H9 (cell line): ENCODE data around the gene PAQR3. TPM values are rescaled to one million over a fixed set of nuclear protein-coding genes. Genes with fewer than 3 reads are reported as not detected.

ENCODE experiments used
- DNase-seq: peaks from one replicate; pipeline ENCODE4 v3.0.0-alpha.2; 2017
- H2AFZ ChIP-seq: one replicate; pipeline ENCODE4 v1.6.1; 2013; ENCODE audit warnings: mild to moderate bottlenecking, low read length, control low read depth, moderate library complexity
- H2AK5ac ChIP-seq: 2 replicates; pipeline ENCODE4 v1.6.1; 2013; ENCODE audit warnings: low read length, control low read depth, mixed read lengths; ENCODE audit not compliant: insufficient read length
- H2BK120ac ChIP-seq: one replicate; pipeline ENCODE4 v1.6.1; 2013; ENCODE audit warnings: low read depth, mild to moderate bottlenecking, low read length, control low read depth, inconsistent platforms; ENCODE audit not compliant: poor library complexity, severe bottlenecking
- H2BK12ac ChIP-seq: 2 replicates; pipeline ENCODE4 v1.6.1; 2013; ENCODE audit warnings: low read length, control low read depth, mixed read lengths, low read depth; ENCODE audit not compliant: insufficient read length
- H2BK15ac ChIP-seq: 2 replicates; pipeline ENCODE4 v1.6.1; 2013; ENCODE audit warnings: low read depth, low read length, control low read depth
- H2BK20ac ChIP-seq: one replicate; pipeline ENCODE4 v1.6.1; 2013; ENCODE audit warnings: low read depth, mild to moderate bottlenecking, low read length, control low read depth, inconsistent platforms; ENCODE audit not compliant: poor library complexity, severe bottlenecking
- H2BK5ac ChIP-seq: 2 replicates; pipeline ENCODE4 v1.6.1; 2013; ENCODE audit warnings: low read length, control low read depth, mixed read lengths; ENCODE audit not compliant: insufficient read length
- H3K14ac ChIP-seq: 2 replicates; pipeline ENCODE4 v1.6.1; 2013; ENCODE audit warnings: low read length, control low read depth; ENCODE audit not compliant: insufficient read depth
- H3K18ac ChIP-seq: 2 replicates; pipeline ENCODE4 v1.6.1; 2013; ENCODE audit warnings: low read depth, mild to moderate bottlenecking, mixed read lengths, low read length, control low read depth; ENCODE audit not compliant: insufficient read length
- H3K23ac ChIP-seq: 2 replicates; pipeline ENCODE4 v1.6.1; 2013; ENCODE audit warnings: low read length, control low read depth, mixed read lengths, low read depth; ENCODE audit not compliant: insufficient read length
- H3K23me2 ChIP-seq: 2 replicates; pipeline ENCODE4 v1.6.1; 2013; ENCODE audit warnings: low read depth, mild to moderate bottlenecking, mixed read lengths, low read length, control low read depth; ENCODE audit not compliant: insufficient read length, poor library complexity, severe bottlenecking
- H3K27ac ChIP-seq: 2 replicates; pipeline ENCODE4 v1.5.1; 2013; ENCODE audit warnings: low read length, control low read depth, mixed read lengths, low read depth; ENCODE audit not compliant: insufficient read length
- H3K27me3 ChIP-seq: 2 replicates; pipeline ENCODE4 v1.6.1; 2013; ENCODE audit warnings: low read length, control low read depth, inconsistent platforms; ENCODE audit not compliant: insufficient read depth
- H3K4ac ChIP-seq: 2 replicates; pipeline ENCODE4 v1.6.1; 2013; ENCODE audit warnings: low read depth, mild to moderate bottlenecking, control low read depth, inconsistent platforms, low read length, moderate library complexity
- H3K4me1 ChIP-seq: 2 replicates; pipeline ENCODE4 v1.6.1; 2013; ENCODE audit warnings: low read length, control low read depth, inconsistent platforms; ENCODE audit not compliant: insufficient read depth
- H3K4me2 ChIP-seq: 2 replicates; pipeline ENCODE4 v1.6.1; 2013; ENCODE audit warnings: low read length, control low read depth, mixed read lengths; ENCODE audit not compliant: insufficient read length, insufficient read depth
- H3K56ac ChIP-seq: 2 replicates; pipeline ENCODE4 v1.6.1; 2013; ENCODE audit warnings: low read depth, mild to moderate bottlenecking, mixed read lengths, low read length, control low read depth; ENCODE audit not compliant: insufficient read length
- H3K79me1 ChIP-seq: 2 replicates; pipeline ENCODE4 v1.6.1; 2013; ENCODE audit warnings: low read depth, mild to moderate bottlenecking, moderate library complexity, low read length, control low read depth, inconsistent platforms; ENCODE audit not compliant: insufficient read depth, poor library complexity, severe bottlenecking
- H3K79me2 ChIP-seq: 2 replicates; pipeline ENCODE4 v1.6.1; 2013; ENCODE audit warnings: low read length, control low read depth, inconsistent platforms; ENCODE audit not compliant: insufficient read depth
- H3K9ac ChIP-seq: 2 replicates; pipeline ENCODE4 v1.6.1; 2013; ENCODE audit warnings: low read length, control low read depth, mixed read lengths; ENCODE audit not compliant: insufficient read length; ENCODE audit errors: extremely low read depth
- H3K9me3 ChIP-seq: one replicate; pipeline ENCODE4 v1.6.1; 2013; ENCODE audit warnings: low read depth, low read length, inconsistent platforms; ENCODE audit not compliant: control insufficient read depth
- H3T11ph ChIP-seq: one replicate; pipeline ENCODE4 v1.6.1; 2013; ENCODE audit warnings: mild to moderate bottlenecking, low read length, control low read depth, inconsistent platforms
- H4K20me1 ChIP-seq: one replicate; pipeline ENCODE4 v1.6.1; 2013; ENCODE audit not compliant: control insufficient read depth, insufficient read length, insufficient read depth
- H4K5ac ChIP-seq: 2 replicates; pipeline ENCODE4 v1.6.1; 2013; ENCODE audit warnings: low read depth, mild to moderate bottlenecking, mixed read lengths, low read length, control low read depth; ENCODE audit not compliant: insufficient read length
- H4K8ac ChIP-seq: replicated peaks from 2 replicates; pipeline ENCODE4 v1.6.1; 2013; ENCODE audit warnings: low read length, control low read depth, mixed read lengths, low read depth; ENCODE audit not compliant: insufficient read length
- H4K91ac ChIP-seq: 2 replicates; pipeline ENCODE4 v1.6.1; 2013; ENCODE audit warnings: low read depth, mild to moderate bottlenecking, moderate library complexity, mixed read lengths, low read length, control low read depth; ENCODE audit not compliant: insufficient read length
- H3K27ac Mint-ChIP-seq, 3 experiments: 2 replicates in 2 of 3; 3 replicates in 1 of 3; pipeline ENCODE4 v1.8.0; 2020 to 2021; ENCODE audit warnings: mixed read lengths in 3 of 3, mild to moderate bottlenecking in 1 of 3, moderate library complexity in 1 of 3
- H3K27me3 Mint-ChIP-seq: 2 replicates; pipeline ENCODE4 v1.8.0; 2021; ENCODE audit warnings: low read depth, mild to moderate bottlenecking, moderate library complexity, mixed read lengths
- H3K36me3 Mint-ChIP-seq, 3 experiments: 2 replicates in 2 of 3; 3 replicates in 1 of 3; pipeline ENCODE4 v1.8.0; 2020 to 2021; ENCODE audit warnings: low read depth in 3 of 3, mixed read lengths in 3 of 3; ENCODE audit not compliant: insufficient read depth in 1 of 3
- H3K4me1 Mint-ChIP-seq, 2 experiments: 2 replicates each; pipeline ENCODE4 v1.8.0; 2020; ENCODE audit warnings: mixed read lengths in 2 of 2
- H3K4me3 Mint-ChIP-seq, 2 experiments: 2 replicates in 1 of 2; 3 replicates in 1 of 2; pipeline ENCODE4 v1.8.0; 2020 to 2021; ENCODE audit warnings: mild to moderate bottlenecking in 2 of 2, mixed read lengths in 2 of 2, moderate library complexity in 1 of 2
- H3K9me3 Mint-ChIP-seq, 2 experiments: 2 replicates in 1 of 2; 3 replicates in 1 of 2; pipeline ENCODE4 v1.8.0; 2020; ENCODE audit warnings: mild to moderate bottlenecking in 2 of 2, mixed read lengths in 2 of 2, moderate library complexity in 1 of 2
- WGBS: extraction: QIAGEN DNeasy Blood & Tissue Kit; methylation state at CpG from one replicate; pipeline ENCODE4 v1.1.7; 2013; ENCODE audit warnings: missing lambda C conversion rate, low lambda C conversion rate, mixed read lengths; ENCODE audit not compliant: insufficient read length; ENCODE audit errors: extremely low coverage; 5-methylcytosine and 5-hydroxymethylcytosine counted together
- total RNA-seq: library from RNA; stranded (reverse); gene quantifications from 2 replicates; pipeline ENCODE4 v1.2.1, GENCODE V29; 2021
- TF ChIP-seq, protein P1 (sequence below): fragments of 200-600 bp; sonication (generic); conservative IDR thresholded peaks from 3 replicates; pipeline ENCODE4 v1.8.0; 2021; ENCODE audit warnings: antibody characterized with exemption, mild to moderate bottlenecking

PAQR3 gene
- total RNA-seq, 1 experiment from 2014 or later: 26.3 TPM

- H3K9me3 Mint-ChIP-seq: no peaks in the 10 kb centered on the region; a peak in 1 of 5 replicates
- no peaks in the 10 kb centered on the region; the same call in 1 of the 2 replicates for H3K27me3 Mint-ChIP-seq
- Histone ChIP-seq H2AFZ (no peak overlapping the region), H2BK12ac (no peak overlapping the region), H3K18ac (no peak overlapping the region), H3K14ac (no peak overlapping the region), H3K56ac (no peak overlapping the region), H3K23ac (no peak overlapping the region), H4K20me1 (no peaks in the 10 kb centered on the region), H2BK5ac (no peak overlapping the region), H2BK20ac (no peak overlapping the region), H4K8ac (no peak overlapping the region), H3K9me3 (no peaks in the 10 kb centered on the region), H3K27me3 (no peaks in the 10 kb centered on the region), H3K4me1 (no peaks in the 10 kb centered on the region), H3K27ac (no peak overlapping the region), H4K5ac (no peak overlapping the region), H4K91ac (no peak overlapping the region), H3K79me1 (no peaks in the 10 kb centered on the region), H3K4ac (no peak overlapping the region), H3K9ac (no peak overlapping the region), H2BK15ac (no peak overlapping the region), H2BK120ac (no peak overlapping the region), H3K79me2 (no peaks in the 10 kb centered on the region), H3K4me2 (no peak overlapping the region), H2AK5ac (no peak overlapping the region), H3T11ph (no peak overlapping the region), H3K23me2 (no peaks in the 10 kb centered on the region)
- TF ChIP-seq, protein P1, sequence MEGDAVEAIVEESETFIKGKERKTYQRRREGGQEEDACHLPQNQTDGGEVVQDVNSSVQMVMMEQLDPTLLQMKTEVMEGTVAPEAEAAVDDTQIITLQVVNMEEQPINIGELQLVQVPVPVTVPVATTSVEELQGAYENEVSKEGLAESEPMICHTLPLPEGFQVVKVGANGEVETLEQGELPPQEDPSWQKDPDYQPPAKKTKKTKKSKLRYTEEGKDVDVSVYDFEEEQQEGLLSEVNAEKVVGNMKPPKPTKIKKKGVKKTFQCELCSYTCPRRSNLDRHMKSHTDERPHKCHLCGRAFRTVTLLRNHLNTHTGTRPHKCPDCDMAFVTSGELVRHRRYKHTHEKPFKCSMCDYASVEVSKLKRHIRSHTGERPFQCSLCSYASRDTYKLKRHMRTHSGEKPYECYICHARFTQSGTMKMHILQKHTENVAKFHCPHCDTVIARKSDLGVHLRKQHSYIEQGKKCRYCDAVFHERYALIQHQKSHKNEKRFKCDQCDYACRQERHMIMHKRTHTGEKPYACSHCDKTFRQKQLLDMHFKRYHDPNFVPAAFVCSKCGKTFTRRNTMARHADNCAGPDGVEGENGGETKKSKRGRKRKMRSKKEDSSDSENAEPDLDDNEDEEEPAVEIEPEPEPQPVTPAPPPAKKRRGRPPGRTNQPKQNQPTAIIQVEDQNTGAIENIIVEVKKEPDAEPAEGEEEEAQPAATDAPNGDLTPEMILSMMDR: no peak
- peaks cover 4 to 15% of the 10 kb centered on the region in 2 experiments; a peak in 3 of 4 replicates for H3K4me1 Mint-ChIP-seq
- H3K4me3 Mint-ChIP-seq: no peak overlapping the region
- no peaks in the 10 kb centered on the region for H3K36me3 Mint-ChIP-seq
- no peak overlapping the region for H3K27ac Mint-ChIP-seq
- WGBS: no CpG with 5 or more reads among the region's 1 CpG
- no peak for DNase-seq
Measured at GRCh38 chr4:78971326-78971725, 32.1 kb upstream of the PAQR3 start.
